ENCODE measurements around the gene ZBTB39.
"Not testable (repeated sequence)": the region's sequence is repeated elsewhere in the genome, so short reads cannot be mapped to it uniquely, and the experiment has no call there.

Gene ZBTB39

DNA sequence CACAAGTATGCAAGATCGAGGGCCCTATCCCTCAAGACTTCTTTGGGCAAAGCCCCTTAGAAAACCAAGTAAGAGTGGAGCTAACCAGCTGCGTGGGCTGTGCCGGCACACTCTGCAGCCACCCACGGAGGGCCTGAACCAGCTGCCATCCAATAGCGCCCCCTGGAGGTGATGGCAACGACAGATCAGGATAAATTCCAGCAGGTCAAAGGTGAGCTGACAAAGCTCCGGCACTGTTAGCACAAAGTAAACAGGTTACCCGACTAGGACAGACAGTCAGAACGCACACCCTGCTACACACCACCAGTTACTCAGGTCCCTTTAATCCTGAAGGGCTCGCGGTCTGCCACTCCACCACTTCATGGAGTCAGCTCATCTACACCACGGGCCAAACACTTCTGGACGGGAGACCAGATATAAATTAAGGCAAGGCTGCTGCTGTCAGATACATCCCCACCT is 4.9 kb downstream of the ZBTB39 start:
- DNase-seq (ENCODE audit: low spot score) = peak; percentile 63

GRCh38 chr12:57000393-57000792 is 6.0 kb downstream of the ZBTB39 start:
- DNase-seq (ENCODE audit: low spot score) = no peak

GRCh38 chr12:56999456-56999855 is 6.9 kb downstream of the ZBTB39 start:
- DNase-seq (ENCODE audit: low spot score) = no peak

GRCh38 chr12:56998981-56999380 is 7.4 kb downstream of the ZBTB39 start:
- DNase-seq (ENCODE audit: low spot score) = no peak

DNA sequence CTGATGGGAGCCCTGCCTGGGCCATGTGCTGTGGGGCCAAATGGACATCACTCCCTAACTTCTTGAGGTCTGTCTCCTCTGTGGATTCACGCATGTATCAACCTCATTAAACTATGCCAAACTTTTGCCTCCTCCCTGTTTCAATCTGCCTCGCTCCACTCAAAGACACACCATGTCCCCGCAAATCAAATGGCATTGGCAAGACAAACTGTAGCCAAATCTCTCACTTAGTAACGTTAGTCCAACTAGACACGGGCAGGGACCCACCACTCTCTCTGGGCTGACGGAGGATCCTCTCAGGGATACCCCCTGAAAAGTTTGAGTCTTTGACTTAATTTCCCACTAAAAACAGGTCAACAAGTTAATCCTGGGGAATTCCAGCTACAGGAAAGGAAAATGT is 8.0 kb downstream of the ZBTB39 start:
- no peak for DNase-seq (ENCODE audit: low spot score)

- no peak for DNase-seq (ENCODE audit: low spot score)
These were observed 9.4 kb downstream of the ZBTB39 start for GRCh38 chr12:56996793-56997545.

GRCh38 chr12:56995930-56996496 is 10.3 kb downstream of the ZBTB39 start:
- no peak for DNase-seq (ENCODE audit: low spot score)

GRCh38 chr12:56995201-56995929 is 11.0 kb downstream of the ZBTB39 start:
- DNase-seq (ENCODE audit: low spot score) = no peak

- no peak for DNase-seq (ENCODE audit: low spot score)
These were observed 12.1 kb downstream of the ZBTB39 start for GRCh38 chr12:56994231-56994746.

- DNase-seq (ENCODE audit: low spot score) = no peak
These were observed 13.0 kb downstream of the ZBTB39 start for GRCh38 chr12:56993346-56993745.

DNA sequence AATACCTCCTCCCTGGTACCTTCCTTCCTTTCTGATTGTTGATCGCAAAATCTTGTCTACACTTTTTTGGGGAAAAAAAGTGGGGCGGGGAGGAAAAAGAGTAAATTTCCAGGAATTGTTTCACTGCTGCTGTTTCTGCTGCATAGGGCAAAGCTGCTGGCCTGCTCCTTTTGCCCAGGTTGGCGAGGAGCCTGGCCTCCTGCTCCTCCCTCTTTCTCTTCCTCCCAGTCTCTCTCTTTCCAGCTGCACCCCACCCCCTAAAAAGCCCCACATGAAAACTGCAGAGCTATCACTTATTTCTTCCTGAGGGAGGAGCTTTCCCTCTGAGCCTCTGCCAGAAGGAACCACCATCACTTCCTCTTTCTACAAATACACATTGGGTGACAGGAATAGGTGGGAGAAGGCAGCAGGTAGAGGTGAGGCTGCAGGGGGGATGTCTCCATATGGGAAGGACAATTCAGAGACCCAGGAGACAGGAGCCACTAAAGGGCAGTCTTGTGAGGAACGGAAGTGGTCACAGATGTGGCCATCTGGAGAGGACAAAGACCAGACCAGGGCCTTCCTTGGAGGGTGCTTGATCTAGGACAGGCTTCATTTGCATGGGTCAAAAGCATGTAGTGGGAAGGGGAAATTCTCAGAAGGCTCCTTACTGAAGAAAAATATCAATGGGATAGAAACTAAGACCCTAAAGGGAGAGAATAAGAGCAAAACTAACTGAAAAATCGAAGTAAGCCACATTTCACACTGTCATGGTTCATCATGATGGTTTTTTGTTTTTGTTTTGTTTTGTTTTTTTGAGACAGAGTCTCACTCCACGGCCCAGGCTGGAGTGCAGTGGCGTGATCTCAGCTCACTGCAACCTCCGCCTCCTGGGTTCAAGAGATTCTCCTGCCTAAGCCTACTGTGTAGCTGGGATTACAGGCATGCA is 14.8 kb downstream of the ZBTB39 start:
- no peak for DNase-seq (ENCODE audit: low spot score)

DNA sequence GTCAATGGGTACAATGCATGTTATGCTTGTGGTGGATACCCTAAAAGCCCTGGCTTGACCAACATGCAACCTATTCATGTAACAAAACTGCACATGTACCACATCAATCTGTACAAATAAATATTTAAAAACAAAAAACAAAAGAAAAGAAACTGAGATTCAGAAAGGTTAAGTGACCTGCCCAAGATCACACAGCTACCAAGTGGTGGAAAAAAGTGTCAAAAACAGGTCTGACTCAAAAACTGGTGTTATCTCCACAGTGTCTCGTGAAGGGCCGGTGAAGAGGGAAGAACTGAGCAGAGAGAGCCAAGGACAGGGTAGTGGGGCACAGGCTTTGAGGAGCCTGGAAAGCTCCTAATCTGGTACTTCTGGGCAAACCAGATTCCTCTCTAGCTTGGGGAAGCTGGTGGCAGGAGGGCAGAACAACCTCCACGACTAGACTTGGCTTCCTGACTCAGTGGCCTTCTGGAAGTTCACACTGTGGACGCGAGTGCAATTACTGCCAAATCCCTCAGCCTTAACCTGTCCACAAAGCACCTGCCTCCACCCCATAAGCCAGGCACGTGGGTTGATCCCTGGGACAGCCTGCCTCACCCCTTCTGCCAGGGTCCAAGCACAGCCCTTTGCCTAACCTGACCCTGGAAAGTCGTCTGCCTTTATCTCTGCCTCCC is 15.6 kb downstream of the ZBTB39 start:
- DNase-seq (ENCODE audit: low spot score) = no peak

- DNase-seq (ENCODE audit: low spot score) = no peak
These were observed 16.3 kb downstream of the ZBTB39 start for GRCh38 chr12:56989861-56990610.

GRCh38 chr12:56988207-56988739 is 18.1 kb downstream of the ZBTB39 start:
- DNase-seq (ENCODE audit: low spot score) = no peak

- DNase-seq (ENCODE audit: low spot score) = peak; percentile 66
These were observed 18.7 kb downstream of the ZBTB39 start for GRCh38 chr12:56987551-56988053.

DNA sequence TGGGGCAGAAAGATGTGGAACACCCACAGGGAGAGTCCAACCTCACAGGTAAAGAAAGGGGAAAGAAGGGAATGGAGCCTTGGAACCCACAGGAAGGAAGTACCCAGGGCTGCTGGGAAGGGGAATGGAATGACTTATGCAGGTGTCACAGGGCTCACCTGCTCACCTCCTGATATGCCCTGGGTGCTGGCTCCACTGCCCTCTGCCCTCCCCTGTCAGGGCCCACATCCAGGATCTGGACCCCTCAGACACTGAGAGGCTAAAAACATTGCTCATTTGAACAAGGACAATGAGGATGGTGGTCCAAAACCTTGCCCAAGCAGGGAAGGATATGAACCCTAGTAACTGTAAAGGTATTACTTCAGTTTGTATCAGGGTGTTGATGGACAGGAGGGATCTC is 19.3 kb downstream of the ZBTB39 start:
- no peak for DNase-seq (ENCODE audit: low spot score)

DNA sequence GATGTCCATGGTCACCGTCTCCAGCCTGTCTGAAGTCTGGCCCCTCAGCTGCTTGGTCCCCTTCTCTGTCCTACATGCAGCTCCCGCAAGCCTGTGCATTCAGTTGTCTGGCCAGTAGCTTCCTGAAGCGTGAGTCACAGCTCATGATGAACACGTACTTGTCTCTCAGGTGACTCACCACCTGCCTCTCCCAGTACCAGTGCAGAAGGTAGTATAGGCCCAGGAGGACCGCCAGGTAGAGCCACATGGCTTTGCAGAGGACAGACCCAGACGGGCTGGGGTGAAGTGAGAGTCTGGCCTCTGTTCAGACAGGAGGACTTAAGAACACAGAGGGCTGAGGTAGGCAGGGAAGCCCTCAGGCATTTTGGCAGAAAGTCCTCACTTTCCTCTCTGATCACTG is 20.6 kb downstream of the ZBTB39 start:
- not testable (repeated sequence) for DNase-seq (ENCODE audit: low spot score)

- no peak for DNase-seq (ENCODE audit: low spot score)
These were observed 23.0 kb downstream of the ZBTB39 start for GRCh38 chr12:56983386-56983785.

DNA sequence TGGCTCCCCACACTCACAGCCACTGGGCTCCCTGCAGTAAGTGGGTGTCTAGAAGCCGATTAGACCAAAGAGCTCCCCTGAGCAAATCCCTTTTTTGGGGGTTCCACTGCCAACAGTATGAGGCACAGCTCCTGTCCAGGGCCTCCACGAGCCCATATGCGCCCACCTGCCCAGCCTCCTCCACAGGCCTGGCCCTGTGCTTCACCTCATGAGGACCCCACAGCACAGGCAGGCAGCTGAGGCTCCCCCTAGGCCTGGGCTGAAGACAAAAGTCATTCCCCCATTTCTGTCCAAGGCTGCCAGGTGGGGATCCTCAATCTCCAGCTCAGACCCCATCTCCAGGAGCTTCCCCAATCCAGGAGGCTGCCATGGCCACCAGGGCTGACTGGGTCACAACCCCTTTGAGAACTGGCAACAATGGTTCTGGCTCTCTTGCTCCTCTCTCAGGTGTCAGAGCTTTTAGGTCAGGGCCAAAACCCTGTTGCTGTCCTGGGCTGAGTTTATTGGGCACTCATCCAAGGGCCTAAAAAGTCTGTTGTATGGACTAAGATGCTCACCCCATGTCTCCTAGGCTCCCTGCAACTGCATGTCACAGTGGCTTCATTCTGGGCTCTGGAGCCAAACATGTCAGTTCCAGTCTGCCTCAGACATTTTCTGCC is 23.6 kb downstream of the ZBTB39 start:
- DNase-seq (ENCODE audit: low spot score) = not testable (repeated sequence)
